MM.1S (cell line): ENCODE measurements around the gene TMEM225B.

Experiments used
- EZH2 ChIP-seq: fragments of 300-600 bp; sonication (generic); optimal IDR thresholded peaks from 2 replicates; pipeline ENCODE3; 2017; ENCODE audit warnings: low read depth, mild to moderate bottlenecking, antibody characterized with exemption, low read length, mixed read lengths
- EZH2phosphoT487 ChIP-seq: fragments of 300-600 bp; sonication (generic); IDR thresholded peaks from 2 replicates; pipeline ENCODE4 v1.6.1; 2018; ENCODE audit warnings: antibody characterized with exemption, low read length
- TF ChIP-seq, protein P1 (sequence below): fragments of 300-600 bp; sonication (generic); IDR thresholded peaks from 2 replicates; pipeline ENCODE4 v1.5.1; 2016; ENCODE audit warnings: antibody characterized with exemption, low read length, mixed read lengths

DNA sequence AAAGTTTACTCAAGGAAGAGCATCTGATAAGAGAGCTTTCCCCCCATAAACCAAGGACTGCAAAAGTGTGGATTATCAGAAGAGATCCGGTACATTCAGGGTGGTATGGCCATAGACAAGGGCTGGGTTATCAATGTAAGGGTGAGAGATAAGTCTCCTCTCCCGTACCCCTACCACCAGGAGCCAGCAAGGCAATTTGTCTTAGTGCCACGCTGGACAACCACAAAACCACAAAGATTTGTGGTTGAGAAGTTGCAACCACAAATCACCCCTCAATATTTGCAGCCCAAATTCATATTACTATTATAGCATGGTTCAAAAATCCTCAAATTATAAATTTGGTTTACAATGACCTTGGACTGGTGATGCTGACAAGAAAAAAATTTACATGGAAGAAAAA lies 16.4 kb downstream of the TMEM225B start:
- TF ChIP-seq, protein P1, sequence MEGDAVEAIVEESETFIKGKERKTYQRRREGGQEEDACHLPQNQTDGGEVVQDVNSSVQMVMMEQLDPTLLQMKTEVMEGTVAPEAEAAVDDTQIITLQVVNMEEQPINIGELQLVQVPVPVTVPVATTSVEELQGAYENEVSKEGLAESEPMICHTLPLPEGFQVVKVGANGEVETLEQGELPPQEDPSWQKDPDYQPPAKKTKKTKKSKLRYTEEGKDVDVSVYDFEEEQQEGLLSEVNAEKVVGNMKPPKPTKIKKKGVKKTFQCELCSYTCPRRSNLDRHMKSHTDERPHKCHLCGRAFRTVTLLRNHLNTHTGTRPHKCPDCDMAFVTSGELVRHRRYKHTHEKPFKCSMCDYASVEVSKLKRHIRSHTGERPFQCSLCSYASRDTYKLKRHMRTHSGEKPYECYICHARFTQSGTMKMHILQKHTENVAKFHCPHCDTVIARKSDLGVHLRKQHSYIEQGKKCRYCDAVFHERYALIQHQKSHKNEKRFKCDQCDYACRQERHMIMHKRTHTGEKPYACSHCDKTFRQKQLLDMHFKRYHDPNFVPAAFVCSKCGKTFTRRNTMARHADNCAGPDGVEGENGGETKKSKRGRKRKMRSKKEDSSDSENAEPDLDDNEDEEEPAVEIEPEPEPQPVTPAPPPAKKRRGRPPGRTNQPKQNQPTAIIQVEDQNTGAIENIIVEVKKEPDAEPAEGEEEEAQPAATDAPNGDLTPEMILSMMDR: no peak
- TF ChIP-seq EZH2: no peak
- TF ChIP-seq EZH2phosphoT487: no peak
